ENCODE data around the gene CARM1. TPM values are rescaled to one million over a fixed set of nuclear protein-coding genes. Genes with fewer than 3 reads are reported as not detected.

CARM1 gene
- polyA plus RNA-seq (2011; rRNA removed) (17.9 and 33.7 TPM in 2 replicates), polyA minus RNA-seq (2011; rRNA and poly(A)+ RNA removed) (26.6 and 27.8 TPM in 2 replicates)

DNA sequence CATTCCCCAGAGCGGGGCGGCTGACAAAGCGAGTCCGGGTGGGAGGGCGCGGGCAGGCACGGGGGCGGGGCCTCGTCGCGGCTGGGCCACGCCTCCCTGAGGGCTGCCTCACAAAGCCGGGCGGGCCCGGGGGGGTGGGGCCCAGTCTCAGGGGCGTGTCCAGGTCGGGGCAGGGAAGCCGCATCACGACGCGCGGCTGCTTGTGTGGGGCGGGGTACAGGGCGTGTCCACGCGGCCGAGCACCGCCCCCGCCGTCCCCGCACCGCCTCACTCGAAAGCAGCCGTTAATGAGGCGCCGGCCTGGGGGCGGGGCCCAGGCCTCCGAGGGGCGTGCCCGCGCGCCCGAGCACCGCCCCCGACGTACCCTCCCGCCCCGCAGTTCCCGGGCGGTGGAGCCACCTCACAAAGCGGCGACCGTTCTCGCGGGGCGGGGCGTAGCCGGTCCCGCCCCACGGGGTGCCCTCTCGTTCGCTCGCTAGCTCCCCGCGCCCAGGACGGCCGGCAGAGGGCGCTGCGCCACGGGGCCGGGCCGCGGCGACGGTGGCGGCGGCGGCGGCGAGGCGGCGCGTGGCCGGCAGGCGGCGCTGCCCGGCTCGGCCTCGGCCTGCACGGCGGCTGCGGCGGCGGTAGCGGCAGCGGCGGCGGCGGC, at the start of gene CARM1:
CARM1 (plus strand) TSS at position 599 of the 649 bp plus-strand sequence. CDS start 150 bp downstream, outside the sequence.
- Histone ChIP-seq H3K36me3 (ENCODE audit: control insufficient read depth, insufficient read depth, low read length) (no peaks in the 10 kb centered on the region), H3K4me3 (ENCODE audit: low read depth, low read length) (peak within 1 kb of the TSS; percentile 96), H3K27me3 (ENCODE audit: control insufficient read depth, insufficient read depth, low read length) (no peaks in the 10 kb centered on the region)
- TF ChIP-seq, protein P1, sequence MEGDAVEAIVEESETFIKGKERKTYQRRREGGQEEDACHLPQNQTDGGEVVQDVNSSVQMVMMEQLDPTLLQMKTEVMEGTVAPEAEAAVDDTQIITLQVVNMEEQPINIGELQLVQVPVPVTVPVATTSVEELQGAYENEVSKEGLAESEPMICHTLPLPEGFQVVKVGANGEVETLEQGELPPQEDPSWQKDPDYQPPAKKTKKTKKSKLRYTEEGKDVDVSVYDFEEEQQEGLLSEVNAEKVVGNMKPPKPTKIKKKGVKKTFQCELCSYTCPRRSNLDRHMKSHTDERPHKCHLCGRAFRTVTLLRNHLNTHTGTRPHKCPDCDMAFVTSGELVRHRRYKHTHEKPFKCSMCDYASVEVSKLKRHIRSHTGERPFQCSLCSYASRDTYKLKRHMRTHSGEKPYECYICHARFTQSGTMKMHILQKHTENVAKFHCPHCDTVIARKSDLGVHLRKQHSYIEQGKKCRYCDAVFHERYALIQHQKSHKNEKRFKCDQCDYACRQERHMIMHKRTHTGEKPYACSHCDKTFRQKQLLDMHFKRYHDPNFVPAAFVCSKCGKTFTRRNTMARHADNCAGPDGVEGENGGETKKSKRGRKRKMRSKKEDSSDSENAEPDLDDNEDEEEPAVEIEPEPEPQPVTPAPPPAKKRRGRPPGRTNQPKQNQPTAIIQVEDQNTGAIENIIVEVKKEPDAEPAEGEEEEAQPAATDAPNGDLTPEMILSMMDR (IDR thresholded peaks at IDR 0.05; ENCODE audit: insufficient read depth, low read depth, low read length): peak; percentile 49
- peak; percentile 85 for DNase-seq (ENCODE audit: low read depth)
- POLR2A ChIA-PET: interaction anchor here (0.6 to 1.6 kb wide), 2 partner anchors 35 to 167 kb away, joined by 4 read pairs; partner anchors contain the start of gene TMED1
- CTCF ChIA-PET: interaction anchor here (0.6 to 1.6 kb wide), 15 partner anchors 8 to 299 kb away, joined by 3 to 16 read pairs (median 4); no protein-coding TSS in a partner anchor

DNA sequence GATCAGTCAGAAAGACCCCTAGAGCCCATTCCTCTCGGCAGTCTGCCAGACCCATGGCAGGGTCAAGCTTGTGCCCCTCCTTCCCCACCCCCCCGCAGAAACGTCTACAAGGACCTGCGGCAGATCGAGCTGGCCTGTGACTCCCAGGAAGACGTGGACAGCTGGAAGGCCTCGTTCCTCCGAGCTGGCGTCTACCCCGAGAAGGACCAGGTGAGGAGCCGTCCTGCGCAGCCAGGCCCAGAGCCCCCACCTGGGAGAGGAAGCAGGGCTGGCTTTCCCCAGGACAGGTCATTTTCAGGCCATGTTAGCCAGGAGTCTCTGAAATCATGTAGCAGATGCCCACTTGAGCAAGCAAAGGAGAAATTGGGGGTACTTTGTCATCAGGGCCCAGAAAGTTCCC, 47.7 kb upstream of the CARM1 start:
- peaks cover 23% of the 10 kb centered on the region for H3K36me3 ChIP-seq (ENCODE audit: control insufficient read depth, insufficient read depth, low read length)

DNA sequence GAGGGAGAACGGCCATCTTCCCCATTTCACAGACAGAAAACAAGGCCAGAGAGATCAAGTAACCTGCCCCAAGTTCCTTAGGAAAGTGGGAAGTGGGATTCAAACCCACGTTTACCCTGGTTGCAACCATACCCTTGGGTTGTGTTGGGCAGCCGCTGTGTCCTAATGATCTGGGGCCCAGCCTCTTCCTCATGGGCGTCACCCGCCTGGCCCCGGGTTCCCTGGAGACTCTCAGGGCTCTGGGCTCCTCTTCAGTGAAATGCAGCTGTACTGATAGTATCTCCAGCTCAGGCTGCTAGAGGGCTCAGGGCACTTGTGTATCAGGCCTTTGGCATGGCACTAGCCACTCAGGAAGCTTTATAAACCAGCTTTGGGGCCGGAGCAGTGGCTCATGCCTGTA, 45.1 kb upstream of the CARM1 start:
- TF ChIP-seq, protein P1 (IDR thresholded peaks at IDR 0.05; ENCODE audit: insufficient read depth, low read depth, low read length): no peak
- DNase-seq (ENCODE audit: low read depth): no peak
- Histone ChIP-seq H3K27me3 (ENCODE audit: control insufficient read depth, insufficient read depth, low read length) (no peaks in the 10 kb centered on the region), H3K36me3 (ENCODE audit: control insufficient read depth, insufficient read depth, low read length) (peaks cover 27% of the 10 kb centered on the region), H3K4me3 (ENCODE audit: low read depth, low read length) (no peak overlapping the region)
- POLR2A ChIA-PET: no interaction called here
- CTCF ChIA-PET: no interaction called here

More for the DNA sequence above, 47.7 kb upstream of the CARM1 start:
- Histone ChIP-seq H3K27me3 (ENCODE audit: control insufficient read depth, insufficient read depth, low read length) (no peaks in the 10 kb centered on the region), H3K4me3 (ENCODE audit: low read depth, low read length) (no peak overlapping the region)
- DNase-seq (ENCODE audit: low read depth): no peak
- TF ChIP-seq, protein P1 (IDR thresholded peaks at IDR 0.05; ENCODE audit: insufficient read depth, low read depth, low read length): no peak
- POLR2A ChIA-PET: no interaction called here
- CTCF ChIA-PET: no interaction called here

DNA sequence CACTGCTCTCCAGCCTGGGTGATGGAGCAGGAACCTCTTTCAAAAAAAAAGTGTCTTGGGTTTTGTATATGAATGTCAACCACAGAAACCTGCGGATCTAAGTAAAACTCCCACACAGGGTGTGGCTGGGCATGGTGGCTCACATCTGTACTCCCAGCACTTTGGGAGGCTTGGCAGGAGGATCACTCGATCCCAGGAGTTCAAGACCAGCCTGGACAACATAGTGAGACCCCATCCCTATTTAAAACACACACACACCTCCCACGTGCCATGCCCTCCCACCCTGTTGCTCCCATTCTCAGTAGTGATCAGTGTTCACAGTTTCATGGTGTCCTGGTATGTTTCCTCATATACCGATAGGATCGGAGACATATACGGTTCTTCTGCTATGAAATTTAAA, 44.5 kb upstream of the CARM1 start:
- TF ChIP-seq, protein P1 (IDR thresholded peaks at IDR 0.05; ENCODE audit: insufficient read depth, low read depth, low read length): no peak
- H3K36me3 ChIP-seq (ENCODE audit: control insufficient read depth, insufficient read depth, low read length): peaks cover 28% of the 10 kb centered on the region
- ChIA-PET CTCF (interaction anchor here (0.9 kb wide), 1 partner anchor 37 kb away, joined by 3 read pairs; no protein-coding TSS in a partner anchor), POLR2A (no interaction called here)
- no peak overlapping the region for H3K4me3 ChIP-seq (ENCODE audit: low read depth, low read length)
- H3K27me3 ChIP-seq (ENCODE audit: control insufficient read depth, insufficient read depth, low read length): no peaks in the 10 kb centered on the region
- no peak for DNase-seq (ENCODE audit: low read depth)

DNA sequence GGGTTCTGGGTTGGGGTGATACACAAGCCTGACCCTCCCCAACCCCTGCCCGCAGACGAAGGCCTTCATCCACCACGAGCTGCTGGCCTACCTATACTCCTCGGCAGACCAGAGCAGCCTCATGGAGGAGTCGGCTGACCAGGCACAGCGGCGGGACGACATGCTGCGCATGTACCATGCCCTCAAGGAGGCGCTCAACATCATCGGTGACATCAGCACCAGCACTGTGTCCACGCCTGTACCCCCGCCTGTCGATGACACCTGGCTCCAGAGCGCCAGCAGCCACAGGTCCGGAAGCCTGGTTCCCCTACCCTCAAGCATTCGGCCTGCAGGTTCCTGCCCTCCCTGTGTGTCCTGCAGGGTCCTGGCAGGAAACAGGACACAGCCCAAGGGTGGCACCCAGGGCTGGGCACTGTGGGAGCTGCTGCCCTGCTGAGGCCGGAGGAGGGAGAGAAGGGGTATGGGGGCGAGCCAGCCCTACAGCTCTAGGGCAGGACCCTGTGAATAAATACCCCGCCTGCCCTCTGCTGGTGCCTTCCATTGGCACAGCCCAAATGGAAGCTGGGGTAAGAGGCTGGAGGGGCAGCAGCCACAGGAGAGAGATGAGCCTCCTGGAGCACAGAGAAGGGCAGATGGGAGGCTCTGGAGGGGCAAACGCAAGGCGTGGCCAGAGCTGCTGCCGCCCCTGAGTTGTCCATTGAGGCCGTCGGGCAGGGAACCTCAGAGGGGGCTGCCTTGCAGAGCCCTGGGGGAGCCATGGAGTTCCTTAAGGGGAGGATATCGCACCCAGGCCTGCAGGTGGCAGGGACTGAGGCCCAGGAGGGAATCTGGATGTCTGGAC, 42.2 kb upstream of the CARM1 start:
- ChIA-PET POLR2A (interaction anchor here (0.5 kb wide), 1 partner anchor 11 kb away, joined by 4 read pairs; no protein-coding TSS in a partner anchor), CTCF (interaction anchor here (1.6 to 1.7 kb wide), 2 partner anchors 8 to 24 kb away, joined by 3 to 4 read pairs; no protein-coding TSS in a partner anchor)
- TF ChIP-seq, protein P1 (IDR thresholded peaks at IDR 0.05; ENCODE audit: insufficient read depth, low read depth, low read length): 0 out of 2 replicates have a peak, but pooled peaks have one; percentile 7
- DNase-seq (ENCODE audit: low read depth): no peak
- Histone ChIP-seq H3K36me3 (ENCODE audit: control insufficient read depth, insufficient read depth, low read length) (peaks cover 27% of the 10 kb centered on the region), H3K4me3 (ENCODE audit: low read depth, low read length) (no peak overlapping the region), H3K27me3 (ENCODE audit: control insufficient read depth, insufficient read depth, low read length) (no peaks in the 10 kb centered on the region)
